OCI-LY7 (cell line): ENCODE results near the gene PRR30. TPM values are rescaled to one million over a fixed set of nuclear protein-coding genes. Genes with fewer than 3 reads are reported as not detected.

ENCODE experiments used
- BruUV-seq: library from RNA; stranded (reverse); fragments of 400-500 nt; replicated peaks from 2 replicates; lab custom pipeline; 2021; lab: Mats Ljungman, UMichigan
- CTCF ChIA-PET: fragments of 300-600 bp; sonication (Branson Sonifier 250); formaldehyde crosslinking; loops from one replicate; lab custom pipeline; 2022; ENCODE audit warnings: antibody characterized with exemption; ENCODE audit not compliant: unreplicated experiment; lab: Charles Lee
- POLR2A ChIA-PET: fragments of 300-600 bp; sonication (Branson Sonifier 250); formaldehyde crosslinking; loops from one replicate; lab custom pipeline; 2022; ENCODE audit warnings: antibody characterized with exemption; lab: Charles Lee
- DNase-seq: peaks from one replicate; pipeline ENCODE4 v3.0.0-alpha.2; 2015; ENCODE audit warnings: low spot score
- H2AFZ ChIP-seq: fragments of 200-600 bp; sonication (generic), shearing (Covaris generic); 2 replicates; pipeline ENCODE4 v1.6.1; 2014; ENCODE audit warnings: mild to moderate bottlenecking, antibody characterized with exemption, low read length, moderate library complexity
- H3K27ac ChIP-seq: fragments of 200-600 bp; sonication (generic); 2 replicates; pipeline ENCODE4 v1.5.1; 2014; ENCODE audit warnings: mixed run types, low read depth, mild to moderate bottlenecking, moderate library complexity, low read length, inconsistent platforms; ENCODE audit not compliant: poor library complexity, severe bottlenecking
- H3K36me3 ChIP-seq: fragments of 200-600 bp; sonication (generic); 2 replicates; pipeline ENCODE4 v1.6.1; 2014; ENCODE audit warnings: mild to moderate bottlenecking, antibody characterized with exemption, low read length, moderate library complexity, mixed read lengths; ENCODE audit not compliant: insufficient read depth
- H3K4me1 ChIP-seq: fragments of 200-600 bp; sonication (generic); 2 replicates; pipeline ENCODE4 v1.5.1; 2014; ENCODE audit warnings: mild to moderate bottlenecking, low read length; ENCODE audit not compliant: insufficient read depth, poor library complexity, severe bottlenecking
- H3K4me2 ChIP-seq: fragments of 200-600 bp; sonication (generic); 2 replicates; pipeline ENCODE4 v1.6.1; 2014; ENCODE audit warnings: mild to moderate bottlenecking, low read length
- H3K4me3 ChIP-seq: fragments of 200-600 bp; sonication (generic); 2 replicates; pipeline ENCODE4 v1.5.1; 2014; ENCODE audit warnings: mild to moderate bottlenecking, low read depth, low read length; ENCODE audit not compliant: poor library complexity, severe bottlenecking
- H3K79me2 ChIP-seq: fragments of 200-600 bp; sonication (generic); 2 replicates; pipeline ENCODE4 v1.6.1; 2016; ENCODE audit warnings: low read depth, mild to moderate bottlenecking, low read length, moderate library complexity, mixed read lengths; ENCODE audit not compliant: insufficient read depth
- H3K9me2 ChIP-seq: fragments of 200-600 bp; sonication (generic); 2 replicates; pipeline ENCODE4 v1.6.1; 2016; ENCODE audit warnings: mild to moderate bottlenecking, low read length, mixed read lengths; ENCODE audit not compliant: insufficient read depth
- H3K9me3 ChIP-seq: fragments of 200-600 bp; sonication (generic); 2 replicates; pipeline ENCODE4 v1.6.1; 2014; ENCODE audit warnings: mild to moderate bottlenecking, mixed run types, low read length, mixed read lengths
- H4K20me1 ChIP-seq: fragments of 200-600 bp; sonication (generic); 2 replicates; pipeline ENCODE4 v1.6.1; 2014; ENCODE audit warnings: mild to moderate bottlenecking, antibody characterized with exemption, low read length, moderate library complexity, mixed read lengths; ENCODE audit not compliant: insufficient read depth
- CTCF ChIP-seq: fragments of 200-600 bp; sonication (generic); conservative IDR thresholded peaks from 2 replicates; pipeline ENCODE4 v1.5.1; 2014; ENCODE audit warnings: mild to moderate bottlenecking, antibody characterized with exemption, low read length, moderate library complexity, mixed read lengths
- EZH2phosphoT487 ChIP-seq: fragments of 200-600 bp; sonication (generic); IDR thresholded peaks from 2 replicates; pipeline ENCODE4 v1.6.1; 2018; ENCODE audit warnings: low read depth, borderline replicate concordance, mild to moderate bottlenecking, mixed run types, antibody characterized with exemption, low read length, moderate library complexity, mixed read lengths
- intact Hi-C: fragments of 100-400 bp; cut with micrococcal nuclease; formaldehyde crosslinking; loops from one replicate; pipeline ENCODE4 v1.10.0; 2022; ENCODE audit not compliant: unreplicated experiment
- total RNA-seq, 2 experiments: library from RNA; depleted of rRNA in 1 of 2; stranded (reverse); fragments of >200 nt in 1 of 2; shearing (Covaris generic) in 1 of 2; gene quantifications; 2 replicates each; pipeline ENCODE4 v1.2.3, GENCODE V29; 2014 to 2022

PRR30 gene
- total RNA-seq, 2 experiments from 2014 or later: not detected

- intact Hi-C loops: no loop called here
- no TSS peak for BruUV-seq
- POLR2A ChIA-PET: interaction anchor here (0.5 to 0.7 kb wide), 2 partner anchors 28 to 217 kb away, joined by 3 read pairs; no protein-coding TSS in a partner anchor
Observed at GRCh38 chr2:27162151-27163121, 23.2 kb upstream of the PRR30 start.

GRCh38 chr2:27160191-27160590 lies 21.0 kb upstream of the PRR30 start:
- no peak for DNase-seq
- no peaks in the 10 kb centered on the region for H4K20me1 ChIP-seq
- no peak overlapping the region for H3K4me3 ChIP-seq
- H3K4me1 ChIP-seq: peaks cover 43% of the 10 kb centered on the region
- no TSS peak for BruUV-seq
- ChIA-PET POLR2A (interaction anchor here (1.7 kb wide), 1 partner anchor 11 kb away, joined by 4 read pairs; the partner anchor contains the start of gene TCF23), CTCF (no interaction called here)
- H3K4me2 ChIP-seq: no peak overlapping the region
- intact Hi-C loops: no loop called here
- peaks cover 13% of the 10 kb centered on the region; the same call in 1 of the 2 replicates for H3K9me3 ChIP-seq
- H2AFZ ChIP-seq: no peak overlapping the region
- TF ChIP-seq EZH2phosphoT487: no peak
- no peak for TF ChIP-seq CTCF
- peaks cover 5% of the 10 kb centered on the region; the same call in 1 of the 2 replicates for H3K36me3 ChIP-seq
- H3K79me2 ChIP-seq: no peaks in the 10 kb centered on the region
- H3K9me2 ChIP-seq: no peaks in the 10 kb centered on the region
- H3K27ac ChIP-seq: no peak overlapping the region

More at GRCh38 chr2:27162151-27163121, 23.2 kb upstream of the PRR30 start:
- Histone ChIP-seq H3K4me1 (peaks cover 56% of the 10 kb centered on the region), H3K9me3 (peaks cover 22% of the 10 kb centered on the region; the same call in 1 of the 2 replicates), H4K20me1 (no peaks in the 10 kb centered on the region), H3K4me3 (no peak overlapping the region), H3K27ac (peak overlapping the region; percentile 86), H3K79me2 (no peaks in the 10 kb centered on the region), H3K9me2 (no peaks in the 10 kb centered on the region), H3K36me3 (peaks cover 9% of the 10 kb centered on the region; the same call in 1 of the 2 replicates), H3K4me2 (no peak overlapping the region), H2AFZ (peak overlapping the region; percentile 23; the same call in 1 of the 2 replicates)
- DNase-seq: no peak
- TF ChIP-seq CTCF (no peak), EZH2phosphoT487 (no peak)
- CTCF ChIA-PET: no interaction called here
